Measurements from ENCODE around the gene MYBBP1A. TPM values are rescaled to one million over a fixed set of nuclear protein-coding genes. Genes with fewer than 3 reads are reported as not detected.

The MYBBP1A gene
- total and polyA plus RNA-seq, 2 of the 4 experiments (the other 2 are of a cell fraction) = 22.6 to 45.9 TPM

- H3K9ac ChIP-seq (ENCODE audit: low read depth, low read length) = no peak overlapping the region
- POLR2A ChIA-PET (ENCODE audit: unreplicated experiment) = interaction anchor here (0.6 kb wide), 1 partner anchor 228 kb away, joined by 18 read pairs; no protein-coding TSS in a partner anchor
- WGBS, 2 experiments (ENCODE audit: extremely low coverage in 2 of 2, insufficient read length in 1 of 2) = no CpG with 5 or more reads among the region's 3 CpGs
Measured at GRCh38 chr17:4501295-4501949, 53.8 kb downstream of the MYBBP1A start.

More at GRCh38 chr17:4501295-4501949, 53.8 kb downstream of the MYBBP1A start:
- ATAC-seq (ENCODE audit: low read depth) (no peak), DNase-seq (no peak)
- Histone ChIP-seq H2BK5ac (ENCODE audit: low read depth, low read length, poor library complexity, severe bottlenecking) (no peak overlapping the region), H3K23ac (ENCODE audit: low read depth, low read length) (no peak overlapping the region), H2AK5ac (ENCODE audit: low read depth, low read length) (no peak overlapping the region), H3K9me1 (ENCODE audit: insufficient read depth, low read length) (no peaks in the 10 kb centered on the region), H3K14ac (replicated peaks; ENCODE audit: low read depth, low read length) (no peak overlapping the region), H3K4ac (ENCODE audit: low read depth, low read length) (no peak overlapping the region), H2BK20ac (ENCODE audit: low read depth, low read length) (no peak overlapping the region), H4K5ac (ENCODE audit: low read depth, low read length) (no peak overlapping the region), H3K56ac (ENCODE audit: extremely low read depth, insufficient read depth, low read length) (no peak overlapping the region), H4K8ac (ENCODE audit: low read depth in 2 of 2, low read length in 2 of 2) (no peak overlapping the region), H3K27ac (ENCODE audit: insufficient read depth, low read length) (no peak overlapping the region), H3K27me3 (ENCODE audit: control insufficient read depth, insufficient read depth, low read length) (peaks cover 68% of the 10 kb centered on the region), H3K18ac (ENCODE audit: low read depth, low read length) (no peak overlapping the region), H4K91ac (ENCODE audit: insufficient read depth, low read depth, low read length) (no peak overlapping the region), H3K9me3 (ENCODE audit: control insufficient read depth, insufficient read depth, low read length) (no peaks in the 10 kb centered on the region), H4K20me1 (ENCODE audit: insufficient read depth, low read length) (peaks cover 6% of the 10 kb centered on the region), H2BK120ac (ENCODE audit: low read depth, low read length) (no peak overlapping the region), H3K4me2 (ENCODE audit: low read depth, low read length) (no peak overlapping the region), H2AK9ac (replicated peaks; ENCODE audit: low read depth, low read length, poor library complexity) (no peak overlapping the region), H2BK15ac (ENCODE audit: low read depth, low read length) (no peak overlapping the region), H2AFZ (replicated peaks; ENCODE audit: low read length, poor library complexity) (no peak overlapping the region), H3K36me3 (ENCODE audit: control insufficient read depth, insufficient read depth, low read length) (no peaks in the 10 kb centered on the region), H3K4me1 (ENCODE audit: control insufficient read depth, insufficient read depth, low read length) (no peaks in the 10 kb centered on the region), H3K79me1 (ENCODE audit: low read depth in 1 of 2, low read length in 2 of 2) (no peaks in the 10 kb centered on the region), H3K4me3 (ENCODE audit: insufficient read depth, low read depth, low read length) (no peak overlapping the region)
- intact Hi-C loops (cut with micrococcal nuclease) (no loop called here), in situ Hi-C loops (cut with MboI; ENCODE audit: low sequenced_read_pairs) (no loop called here), dilution Hi-C loops (cut with HindIII; ENCODE audit: low sequenced_read_pairs, unreplicated experiment) (no loop called here)
- CTCF ChIA-PET = no interaction called here
- BruUV-seq (replicated peaks) = no TSS peak
- TF ChIP-seq RFX5 (IDR thresholded peaks at IDR 0.05; ENCODE audit: low read depth, low read length) (no peak), POLR2A (IDR thresholded peaks at IDR 0.05; ENCODE audit: low read depth, low read length) (no peak), USF2 (IDR thresholded peaks at IDR 0.05; ENCODE audit: low read depth, low read length) (no peak), CTCF (conservative IDR thresholded peaks at IDR 0.05; ENCODE audit: low read depth, low read length) (no peak), SMC3 (IDR thresholded peaks at IDR 0.05; ENCODE audit: low read depth, low read length) (no peak), MAFK (IDR thresholded peaks at IDR 0.05; ENCODE audit: low read depth, low read length) (no peak), MAZ (IDR thresholded peaks at IDR 0.05; ENCODE audit: borderline replicate concordance, low read depth, low read length) (no peak), MXI1 (IDR thresholded peaks at IDR 0.05; ENCODE audit: borderline replicate concordance, low read depth, low read length) (no peak), NFE2L2 (IDR thresholded peaks at IDR 0.05; ENCODE audit: low read depth, low read length) (no peak), CHD1 (IDR thresholded peaks at IDR 0.05; ENCODE audit: low read depth, low read length) (no peak), ELK1 (IDR thresholded peaks at IDR 0.05; ENCODE audit: borderline replicate concordance, low read depth, low read length) (no peak), RCOR1 (IDR thresholded peaks at IDR 0.05; ENCODE audit: insufficient replicate concordance, low read length) (no peak), CEBPB (IDR thresholded peaks at IDR 0.05; ENCODE audit: low read depth, low read length) (no peak), BHLHE40 (IDR thresholded peaks at IDR 0.05; ENCODE audit: low read depth, low read length) (no peak), RAD21 (IDR thresholded peaks at IDR 0.05; ENCODE audit: low read length) (no peak), FOS (IDR thresholded peaks at IDR 0.05; ENCODE audit: low read depth, low read length) (no peak)
